SK-N-SH treated with all-trans-retinoic acid at 6 μM for 48 hours (cell line): ENCODE results near the gene GRIA1.

Source experiments
- ATAC-seq: fragments of 200-7000 bp; cut with Tn5 transposase; 3 replicates; pipeline ENCODE4 v1.9.1; 2020; ENCODE audit warnings: mild to moderate bottlenecking, moderate library complexity
- ARNTL ChIP-seq: fragments of 450-650 bp; formaldehyde crosslinking; IDR thresholded peaks from 2 replicates; pipeline ENCODE4 v1.5.0; 2020; ENCODE audit warnings: low read depth, mild to moderate bottlenecking, moderate library complexity, borderline replicate concordance
- CSDC2 ChIP-seq: fragments of 250-450 bp; sonication (Bioruptor Pico); IDR thresholded peaks from 2 replicates; pipeline ENCODE4 v1.5.0; 2020; ENCODE audit warnings: mild to moderate bottlenecking, moderate library complexity
- ESRRG ChIP-seq: fragments of 250-450 bp; sonication (Bioruptor Pico); IDR thresholded peaks from 2 replicates; pipeline ENCODE4 v1.6.1; 2021; ENCODE audit warnings: mild to moderate bottlenecking
- GLIS3 ChIP-seq: fragments of 250-450 bp; sonication (Bioruptor Pico); IDR thresholded peaks from 2 replicates; pipeline ENCODE4 v1.5.0; 2020; ENCODE audit warnings: mild to moderate bottlenecking, moderate library complexity
- ISL1 ChIP-seq: fragments of 250-450 bp; sonication (Bioruptor Pico); IDR thresholded peaks from 2 replicates; pipeline ENCODE4 v2.1.2; 2022; ENCODE audit warnings: mild to moderate bottlenecking, moderate library complexity
- OSR1 ChIP-seq: fragments of 250-450 bp; sonication (Bioruptor Pico); IDR thresholded peaks from 2 replicates; pipeline ENCODE4 v1.8.0; 2022; ENCODE audit warnings: moderate library complexity, mild to moderate bottlenecking, inconsistent platforms
- PPARA ChIP-seq: fragments of 250-450 bp; sonication (Bioruptor Pico); IDR thresholded peaks from 2 replicates; pipeline ENCODE4 v1.5.0; 2020; ENCODE audit warnings: mild to moderate bottlenecking, borderline replicate concordance
- ZFP3 ChIP-seq: fragments of 250-450 bp; sonication (Bioruptor Pico); IDR thresholded peaks from 2 replicates; pipeline ENCODE4 v1.5.0; 2020; ENCODE audit warnings: mild to moderate bottlenecking, moderate library complexity
- ZFP30 ChIP-seq: fragments of 450-650 bp; formaldehyde crosslinking; IDR thresholded peaks from 2 replicates; pipeline ENCODE4 v1.5.0; 2022; ENCODE audit warnings: mild to moderate bottlenecking, moderate library complexity
- ZNF565 ChIP-seq: fragments of 450-650 bp; formaldehyde crosslinking; conservative IDR thresholded peaks from 2 replicates; pipeline ENCODE4 v1.5.0; 2020; ENCODE audit warnings: low read depth, mild to moderate bottlenecking, moderate library complexity
- ZNF70 ChIP-seq: fragments of 450-650 bp; formaldehyde crosslinking; IDR thresholded peaks from 2 replicates; pipeline ENCODE4 v1.5.0; 2020; ENCODE audit warnings: mild to moderate bottlenecking, moderate library complexity
- ZNF8 ChIP-seq: fragments of 450-650 bp; formaldehyde crosslinking; IDR thresholded peaks from 2 replicates; pipeline ENCODE4 v1.5.0; 2020; ENCODE audit warnings: mild to moderate bottlenecking, moderate library complexity
- TF ChIP-seq, protein P1 (sequence below): fragments of 250-450 bp; sonication (Bioruptor Pico); IDR thresholded peaks from 2 replicates; pipeline ENCODE4 v1.8.0; 2020; ENCODE audit warnings: mild to moderate bottlenecking, moderate library complexity, borderline replicate concordance
- TF ChIP-seq, protein P2 (sequence below): fragments of 250-450 bp; sonication (Bioruptor Pico); IDR thresholded peaks from 2 replicates; pipeline ENCODE4 v1.5.1; 2021; ENCODE audit warnings: mild to moderate bottlenecking, moderate library complexity
- TF ChIP-seq, protein P3 (sequence below): fragments of 250-450 bp; sonication (Bioruptor Pico); IDR thresholded peaks from 2 replicates; pipeline ENCODE4 v1.5.1; 2020; ENCODE audit warnings: low read depth, mild to moderate bottlenecking, moderate library complexity
- TF ChIP-seq, protein P4 (sequence below): fragments of 250-450 bp; sonication (Bioruptor Pico); IDR thresholded peaks from 2 replicates; pipeline ENCODE4 v1.8.0; 2021; ENCODE audit warnings: low read depth, mild to moderate bottlenecking, moderate library complexity, borderline replicate concordance
- TF ChIP-seq, protein P5 (sequence below): fragments of 250-450 bp; sonication (Bioruptor Pico); IDR thresholded peaks from 2 replicates; pipeline ENCODE4 v1.5.0; 2020; ENCODE audit warnings: mild to moderate bottlenecking, moderate library complexity

The GRIA1 gene

DNA sequence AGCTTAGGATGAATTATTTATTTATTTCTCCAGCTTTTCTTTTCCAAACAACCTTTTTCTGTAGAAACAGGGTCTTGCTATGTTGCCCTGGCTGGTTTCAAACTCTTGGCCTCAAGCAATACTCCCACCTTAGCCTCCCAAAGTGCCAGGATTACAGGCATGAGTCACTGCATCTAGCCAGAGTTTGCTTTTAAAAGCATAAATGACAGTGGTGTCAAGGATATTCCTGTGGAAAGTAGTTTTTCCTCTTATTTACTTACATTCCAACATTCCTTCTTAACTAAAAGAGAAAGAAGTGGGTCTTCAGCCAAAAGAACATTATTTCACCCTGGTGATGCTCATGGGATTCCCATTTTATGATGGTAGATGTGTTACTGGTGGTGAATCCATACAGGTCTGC is 62.4 kb downstream of the GRIA1 start:
- peak; percentile 2; the same call in 1 of the 3 replicates for ATAC-seq
- TF ChIP-seq ZFP30 (no peak), CSDC2 (no peak), ZNF565 (CRISPR knock-in tag) (no peak), ZNF8 (CRISPR knock-in tag) (no peak), ESRRG (CRISPR knock-in tag) (no peak), PPARA (no peak), ARNTL (no peak)
- TF ChIP-seq, protein P1, sequence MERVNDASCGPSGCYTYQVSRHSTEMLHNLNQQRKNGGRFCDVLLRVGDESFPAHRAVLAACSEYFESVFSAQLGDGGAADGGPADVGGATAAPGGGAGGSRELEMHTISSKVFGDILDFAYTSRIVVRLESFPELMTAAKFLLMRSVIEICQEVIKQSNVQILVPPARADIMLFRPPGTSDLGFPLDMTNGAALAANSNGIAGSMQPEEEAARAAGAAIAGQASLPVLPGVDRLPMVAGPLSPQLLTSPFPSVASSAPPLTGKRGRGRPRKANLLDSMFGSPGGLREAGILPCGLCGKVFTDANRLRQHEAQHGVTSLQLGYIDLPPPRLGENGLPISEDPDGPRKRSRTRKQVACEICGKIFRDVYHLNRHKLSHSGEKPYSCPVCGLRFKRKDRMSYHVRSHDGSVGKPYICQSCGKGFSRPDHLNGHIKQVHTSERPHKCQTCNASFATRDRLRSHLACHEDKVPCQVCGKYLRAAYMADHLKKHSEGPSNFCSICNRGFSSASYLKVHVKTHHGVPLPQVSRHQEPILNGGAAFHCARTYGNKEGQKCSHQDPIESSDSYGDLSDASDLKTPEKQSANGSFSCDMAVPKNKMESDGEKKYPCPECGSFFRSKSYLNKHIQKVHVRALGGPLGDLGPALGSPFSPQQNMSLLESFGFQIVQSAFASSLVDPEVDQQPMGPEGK (CRISPR knock-in tag) = no peak
- TF ChIP-seq, protein P2, sequence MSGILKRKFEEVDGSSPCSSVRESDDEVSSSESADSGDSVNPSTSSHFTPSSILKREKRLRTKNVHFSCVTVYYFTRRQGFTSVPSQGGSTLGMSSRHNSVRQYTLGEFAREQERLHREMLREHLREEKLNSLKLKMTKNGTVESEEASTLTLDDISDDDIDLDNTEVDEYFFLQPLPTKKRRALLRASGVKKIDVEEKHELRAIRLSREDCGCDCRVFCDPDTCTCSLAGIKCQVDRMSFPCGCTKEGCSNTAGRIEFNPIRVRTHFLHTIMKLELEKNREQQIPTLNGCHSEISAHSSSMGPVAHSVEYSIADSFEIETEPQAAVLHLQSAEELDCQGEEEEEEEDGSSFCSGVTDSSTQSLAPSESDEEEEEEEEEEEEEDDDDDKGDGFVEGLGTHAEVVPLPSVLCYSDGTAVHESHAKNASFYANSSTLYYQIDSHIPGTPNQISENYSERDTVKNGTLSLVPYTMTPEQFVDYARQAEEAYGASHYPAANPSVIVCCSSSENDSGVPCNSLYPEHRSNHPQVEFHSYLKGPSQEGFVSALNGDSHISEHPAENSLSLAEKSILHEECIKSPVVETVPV = no peak
- TF ChIP-seq, protein P3, sequence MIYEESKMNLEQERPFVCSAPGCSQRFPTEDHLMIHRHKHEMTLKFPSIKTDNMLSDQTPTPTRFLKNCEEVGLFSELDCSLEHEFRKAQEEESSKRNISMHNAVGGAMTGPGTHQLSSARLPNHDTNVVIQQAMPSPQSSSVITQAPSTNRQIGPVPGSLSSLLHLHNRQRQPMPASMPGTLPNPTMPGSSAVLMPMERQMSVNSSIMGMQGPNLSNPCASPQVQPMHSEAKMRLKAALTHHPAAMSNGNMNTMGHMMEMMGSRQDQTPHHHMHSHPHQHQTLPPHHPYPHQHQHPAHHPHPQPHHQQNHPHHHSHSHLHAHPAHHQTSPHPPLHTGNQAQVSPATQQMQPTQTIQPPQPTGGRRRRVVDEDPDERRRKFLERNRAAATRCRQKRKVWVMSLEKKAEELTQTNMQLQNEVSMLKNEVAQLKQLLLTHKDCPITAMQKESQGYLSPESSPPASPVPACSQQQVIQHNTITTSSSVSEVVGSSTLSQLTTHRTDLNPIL (CRISPR knock-in tag) = no peak

DNA sequence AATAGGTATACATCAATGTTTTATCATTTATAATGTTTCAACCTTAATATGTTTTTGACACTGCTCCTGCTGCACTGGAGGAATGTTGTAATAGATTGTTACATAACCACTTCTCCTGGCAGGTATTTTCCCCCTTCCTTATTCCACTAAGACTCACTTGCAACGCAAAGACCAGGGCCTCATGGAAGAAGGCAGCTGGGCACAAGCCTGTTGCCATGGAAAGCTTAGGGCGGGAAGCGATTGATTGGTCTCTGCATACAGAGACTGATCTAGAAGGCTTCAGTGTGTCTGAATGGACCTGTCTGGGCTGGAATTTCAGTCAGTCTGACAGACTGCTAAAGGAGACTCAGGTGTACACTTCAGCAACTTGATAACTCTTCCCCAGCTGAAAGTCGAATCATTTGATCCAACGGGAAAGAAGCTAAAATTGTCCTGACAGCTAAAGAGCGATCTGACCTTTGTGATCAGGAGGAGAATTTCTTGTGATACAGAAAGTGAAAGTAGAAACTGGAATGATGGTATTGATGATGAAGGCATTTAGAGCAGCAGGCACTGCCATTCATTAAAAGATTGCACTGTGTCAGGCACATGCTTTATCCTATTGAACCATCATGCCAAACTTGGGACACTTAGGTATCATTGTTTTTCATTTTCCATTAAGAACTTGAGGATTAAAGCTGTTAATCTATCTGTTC is 65.1 kb downstream of the GRIA1 start:
- no peak for TF ChIP-seq ZNF565 (CRISPR knock-in tag)
- TF ChIP-seq, protein P1 (CRISPR knock-in tag) = no peak
- TF ChIP-seq, protein P4, sequence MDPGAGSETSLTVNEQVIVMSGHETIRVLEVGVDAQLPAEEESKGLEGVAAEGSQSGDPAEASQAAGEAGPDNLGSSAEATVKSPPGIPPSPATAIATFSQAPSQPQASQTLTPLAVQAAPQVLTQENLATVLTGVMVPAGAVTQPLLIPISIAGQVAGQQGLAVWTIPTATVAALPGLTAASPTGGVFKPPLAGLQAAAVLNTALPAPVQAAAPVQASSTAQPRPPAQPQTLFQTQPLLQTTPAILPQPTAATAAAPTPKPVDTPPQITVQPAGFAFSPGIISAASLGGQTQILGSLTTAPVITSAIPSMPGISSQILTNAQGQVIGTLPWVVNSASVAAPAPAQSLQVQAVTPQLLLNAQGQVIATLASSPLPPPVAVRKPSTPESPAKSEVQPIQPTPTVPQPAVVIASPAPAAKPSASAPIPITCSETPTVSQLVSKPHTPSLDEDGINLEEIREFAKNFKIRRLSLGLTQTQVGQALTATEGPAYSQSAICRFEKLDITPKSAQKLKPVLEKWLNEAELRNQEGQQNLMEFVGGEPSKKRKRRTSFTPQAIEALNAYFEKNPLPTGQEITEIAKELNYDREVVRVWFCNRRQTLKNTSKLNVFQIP (CRISPR knock-in tag) = no peak
- no peak for ATAC-seq

DNA sequence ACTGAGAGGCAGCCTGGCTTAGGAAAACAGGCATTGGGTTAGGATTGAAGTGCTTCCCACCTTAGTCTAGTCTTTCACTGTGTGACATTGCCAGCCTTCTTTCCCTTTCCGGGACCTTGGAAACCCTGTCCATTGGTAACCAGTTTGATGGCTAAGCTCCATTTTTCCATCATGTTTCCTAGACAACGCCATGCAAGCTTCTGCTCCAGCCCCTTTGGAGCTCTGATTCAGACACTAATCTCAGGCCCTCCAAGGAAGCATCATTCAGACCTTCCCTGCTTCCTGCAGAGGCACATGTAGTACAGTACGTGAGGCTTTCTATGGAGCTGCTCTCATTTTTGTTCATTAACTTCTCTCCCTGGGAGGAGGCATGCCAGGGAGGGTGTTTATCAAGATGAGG is 68.5 kb downstream of the GRIA1 start:
- no peak for ATAC-seq
- TF ChIP-seq ZNF8 (CRISPR knock-in tag) = no peak
- TF ChIP-seq, all 23 proteins: peak for 0

DNA sequence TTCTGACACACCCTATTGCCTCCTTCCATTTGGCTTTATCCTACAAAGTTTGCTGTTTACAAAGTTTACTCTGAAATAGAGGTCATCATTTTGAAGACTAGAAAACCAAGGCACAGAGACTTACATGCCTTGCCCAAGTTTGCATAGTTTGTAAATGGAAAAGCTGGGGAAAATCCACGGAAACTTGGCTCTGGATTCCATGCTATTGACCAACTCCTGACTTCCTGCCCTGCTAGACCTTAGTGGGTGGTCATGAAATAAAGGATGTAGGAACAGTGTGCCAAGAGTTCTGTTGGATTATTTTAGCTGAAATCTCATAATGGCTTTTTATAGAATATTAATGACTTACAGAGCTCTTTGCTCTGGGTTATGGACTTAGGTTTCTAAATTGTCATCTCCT is 69.5 kb downstream of the GRIA1 start:
- no peak for TF ChIP-seq OSR1 (CRISPR knock-in tag)
- no peak for TF ChIP-seq GLIS3 (CRISPR knock-in tag)
- TF ChIP-seq ZNF8 (CRISPR knock-in tag) = no peak
- no peak for TF ChIP-seq ZFP3
- no peak for TF ChIP-seq ARNTL
- TF ChIP-seq, protein P2 = no peak
- TF ChIP-seq, protein P5, sequence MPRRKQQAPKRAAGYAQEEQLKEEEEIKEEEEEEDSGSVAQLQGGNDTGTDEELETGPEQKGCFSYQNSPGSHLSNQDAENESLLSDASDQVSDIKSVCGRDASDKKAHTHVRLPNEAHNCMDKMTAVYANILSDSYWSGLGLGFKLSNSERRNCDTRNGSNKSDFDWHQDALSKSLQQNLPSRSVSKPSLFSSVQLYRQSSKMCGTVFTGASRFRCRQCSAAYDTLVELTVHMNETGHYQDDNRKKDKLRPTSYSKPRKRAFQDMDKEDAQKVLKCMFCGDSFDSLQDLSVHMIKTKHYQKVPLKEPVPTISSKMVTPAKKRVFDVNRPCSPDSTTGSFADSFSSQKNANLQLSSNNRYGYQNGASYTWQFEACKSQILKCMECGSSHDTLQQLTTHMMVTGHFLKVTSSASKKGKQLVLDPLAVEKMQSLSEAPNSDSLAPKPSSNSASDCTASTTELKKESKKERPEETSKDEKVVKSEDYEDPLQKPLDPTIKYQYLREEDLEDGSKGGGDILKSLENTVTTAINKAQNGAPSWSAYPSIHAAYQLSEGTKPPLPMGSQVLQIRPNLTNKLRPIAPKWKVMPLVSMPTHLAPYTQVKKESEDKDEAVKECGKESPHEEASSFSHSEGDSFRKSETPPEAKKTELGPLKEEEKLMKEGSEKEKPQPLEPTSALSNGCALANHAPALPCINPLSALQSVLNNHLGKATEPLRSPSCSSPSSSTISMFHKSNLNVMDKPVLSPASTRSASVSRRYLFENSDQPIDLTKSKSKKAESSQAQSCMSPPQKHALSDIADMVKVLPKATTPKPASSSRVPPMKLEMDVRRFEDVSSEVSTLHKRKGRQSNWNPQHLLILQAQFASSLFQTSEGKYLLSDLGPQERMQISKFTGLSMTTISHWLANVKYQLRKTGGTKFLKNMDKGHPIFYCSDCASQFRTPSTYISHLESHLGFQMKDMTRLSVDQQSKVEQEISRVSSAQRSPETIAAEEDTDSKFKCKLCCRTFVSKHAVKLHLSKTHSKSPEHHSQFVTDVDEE = no peak
- no peak for TF ChIP-seq ZNF70 (CRISPR knock-in tag)
- no peak for TF ChIP-seq ISL1 (CRISPR knock-in tag)
- no peak; the same call in 2 of the 3 replicates for ATAC-seq
